Ovary (tissue), 9 donors: ENCODE data around the gene PATJ. TPM values are rescaled to one million over a fixed set of nuclear protein-coding genes. Genes with fewer than 3 reads are reported as not detected.

Experiments
- DNase-seq, 5 donors: peaks; one replicate each; pipeline ENCODE4 v3.0.0-alpha.2; 2019 to 2020
- H3K27ac ChIP-seq, 2 donors: fragments of 200-600 bp; one replicate each; pipeline versions ENCODE4 v1.5.1 to v1.8.0; 2019 to 2022
- H3K27me3 ChIP-seq: fragments of 200-600 bp; one replicate; pipeline ENCODE4 v1.8.0; 2022
- H3K36me3 ChIP-seq: fragments of 200-600 bp; sonication (generic); one replicate; pipeline ENCODE4 v1.5.1; 2019
- H3K4me1 ChIP-seq: one replicate; pipeline ENCODE4 v1.8.1; 2013; ENCODE audit warnings: mild to moderate bottlenecking, moderate library complexity; ENCODE audit not compliant: insufficient read depth
- H3K4me3 ChIP-seq: fragments of 200-600 bp; sonication (generic); one replicate; pipeline ENCODE4 v1.5.1; 2017
- H3K9me3 ChIP-seq, 2 donors: fragments of 200-600 bp in 1 of 2; sonication (generic) in 1 of 2; one replicate each; pipeline versions ENCODE4 v1.5.1 to v1.8.1; 2013 to 2019; ENCODE audit warnings: mild to moderate bottlenecking in 1 of 2, moderate library complexity in 1 of 2
- CTCF ChIP-seq, 3 donors: fragments of 450-650 bp in 2 of 3; fragments of 200-600 bp in 1 of 3; IDR thresholded peaks; one replicate each; pipeline versions ENCODE4 v1.5.1 to v1.8.0; 2016 to 2022; ENCODE audit warnings: antibody characterized with exemption in 3 of 3, mild to moderate bottlenecking in 1 of 3
- EP300 ChIP-seq: sonication (generic); formaldehyde crosslinking; IDR thresholded peaks from one replicate; pipeline ENCODE4 v1.6.1; 2017; ENCODE audit warnings: antibody characterized with exemption
- POLR2A ChIP-seq: fragments of 450-650 bp; IDR thresholded peaks from one replicate; pipeline ENCODE4 v1.6.1; 2017; ENCODE audit warnings: antibody characterized with exemption, mild to moderate bottlenecking, moderate library complexity
- WGBS, 3 donors: extraction: QIAGEN DNeasy Blood & Tissue Kit in 1 of 3; methylation state at CpG; one replicate each; pipeline versions ENCODE4 v1.1.5 to v1.1.7; 2013 to 2017; 5-methylcytosine and 5-hydroxymethylcytosine counted together
- intact Hi-C, 4 donors: fragments of 100-400 bp; cut with DNase I; formaldehyde crosslinking; loops; one replicate each; pipeline versions ENCODE4 v1.11.0 to v1.15.1; 2022 to 2023
- polyA plus RNA-seq, 2 donors: library from polyadenylated mRNA; stranded (reverse); fragments of 200-250 nt in 1 of 2; fragments of 350-450 nt in 1 of 2; fragmentation: Illumina TruSeq in 1 of 2; extraction: RNeasy Lipid Tissue Mini Kit (QIAGEN cat#74804) in 1 of 2; gene quantifications; one replicate each; pipeline ENCODE4 v1.2.3, GENCODE V29; 2013 to 2014
- total RNA-seq, 7 donors: library from RNA; depleted of rRNA in 2 of 7; stranded (reverse); fragments of >200 nt in 2 of 7; fragmentation: NEBNext Ultra II Directional in 3 of 7; extraction: Animal tissue kit (Norgen Biotek cat#: 25700) in 3 of 7; gene quantifications; one replicate each; pipeline versions ENCODE4 v1.1.0 to v1.2.4, GENCODE V29; 2016 to 2023
- donor health status: DM: no; HTN: no; CAD: no; lungs with moderate emphysema.
- donor health status: DM: no; HTN: no; CAD: no.
- donor health status: Bipolar disorder and iron deficiency.
- donor health status: DM: yes; HTN: yes; CAD: no.
- donor health status: DM: no; HTN: no; CAD: no.
- donor health status: DM: yes; HTN: yes; CAD: no.

The PATJ gene
- total and polyA plus RNA-seq, 9 donors = 7.6 to 60.1 (median 25.5) TPM

GRCh38 chr1:62090016-62090415, 347.7 kb downstream of the PATJ start:
- Histone ChIP-seq H3K36me3 (no peaks in the 10 kb centered on the region), H3K4me1 (peaks cover 3% of the 10 kb centered on the region), H3K27me3 (no peaks in the 10 kb centered on the region), H3K9me3 (no peaks in the 10 kb centered on the region), H3K4me3 (no peak overlapping the region), H3K27ac (no peak overlapping the region)
- no peak for DNase-seq
- WGBS, 3 donors = 40 to 48% (median 45%) methylated on average over 5 of the region's 5 CpGs
- intact Hi-C loops = no loop called here
- TF ChIP-seq POLR2A (no peak), CTCF (IDR thresholded peaks at IDR 0.05) (no peak), EP300 (no peak)

GRCh38 chr1:62092110-62092509, 349.8 kb downstream of the PATJ start:
- H3K4me1 ChIP-seq = peaks cover 3% of the 10 kb centered on the region
- no peak for DNase-seq
- H3K9me3 ChIP-seq = no peaks in the 10 kb centered on the region
- H3K4me3 ChIP-seq = no peak overlapping the region
- no peak for TF ChIP-seq EP300
- TF ChIP-seq CTCF (IDR thresholded peaks at IDR 0.05) = no peak
- TF ChIP-seq POLR2A = no peak
- H3K36me3 ChIP-seq = no peaks in the 10 kb centered on the region
- 91% methylated on average over 4 of the region's 4 CpGs for WGBS, 3 donors
- H3K27ac ChIP-seq = no peak overlapping the region
- no peaks in the 10 kb centered on the region for H3K27me3 ChIP-seq
- intact Hi-C loops = no loop called here

- no peak for DNase-seq
- WGBS, 3 donors = 19 to 50% (median 33%) methylated on average over 3 of the region's 3 CpGs
- TF ChIP-seq POLR2A (no peak), CTCF (IDR thresholded peaks at IDR 0.05) (no peak), EP300 (no peak)
- Histone ChIP-seq H3K36me3 (no peaks in the 10 kb centered on the region), H3K27ac (no peak overlapping the region), H3K9me3 (no peaks in the 10 kb centered on the region), H3K4me3 (no peak overlapping the region), H3K4me1 (peaks cover 3% of the 10 kb centered on the region), H3K27me3 (no peaks in the 10 kb centered on the region)
- intact Hi-C loops = no loop called here
These were observed 351.0 kb downstream of the PATJ start for GRCh38 chr1:62093261-62093660.

- intact Hi-C loops = no loop called here
- H3K27me3 ChIP-seq = no peaks in the 10 kb centered on the region
- H3K4me3 ChIP-seq = no peak overlapping the region
- H3K27ac ChIP-seq = no peak overlapping the region
- H3K36me3 ChIP-seq = no peaks in the 10 kb centered on the region
- 94 to 98% (median 97%) methylated on average over 3 of the region's 3 CpGs for WGBS, 3 donors
- no peak for TF ChIP-seq EP300
- no peak for TF ChIP-seq CTCF (IDR thresholded peaks at IDR 0.05)
- no peak for TF ChIP-seq POLR2A
- no peaks in the 10 kb centered on the region for H3K4me1 ChIP-seq
- DNase-seq = no peak
- no peaks in the 10 kb centered on the region for H3K9me3 ChIP-seq
These were observed 355.2 kb downstream of the PATJ start for GRCh38 chr1:62097464-62097863.

- Histone ChIP-seq H3K27me3 (no peaks in the 10 kb centered on the region), H3K9me3 (no peaks in the 10 kb centered on the region), H3K27ac (no peak overlapping the region), H3K36me3 (no peaks in the 10 kb centered on the region), H3K4me3 (no peak overlapping the region), H3K4me1 (no peaks in the 10 kb centered on the region)
- intact Hi-C loops = no loop called here
- DNase-seq = no peak
- 97 to 99% (median 98%) methylated on average over 2 of the region's 2 CpGs for WGBS, 3 donors
- TF ChIP-seq POLR2A = no peak
- TF ChIP-seq CTCF (IDR thresholded peaks at IDR 0.05) = no peak
- no peak for TF ChIP-seq EP300
These were observed 358.2 kb downstream of the PATJ start for GRCh38 chr1:62100442-62100841.
